K562 (cell line): ENCODE data around the gene MRPL27. TPM values are rescaled to one million over a fixed set of nuclear protein-coding genes. Genes with fewer than 3 reads are reported as not detected.
A peak's percentile ranks its signal among the peaks of the same experiment; 100 is the strongest.

ENCODE experiments used
- ATAC-seq: fragments of 200-7000 bp; cut with Tn5 transposase; 3 replicates; pipeline ENCODE4 v1.9.1; 2020; ENCODE audit warnings: moderate library complexity
- BruUV-seq: library from RNA; stranded (reverse); fragments of 400-500 nt; replicated peaks from 2 replicates; lab custom pipeline; 2021; lab: Mats Ljungman, UMichigan
- CTCF ChIA-PET: fragments of 300-600 bp; formaldehyde crosslinking; extraction: SDS; loops from one replicate; lab custom pipeline; 2021; ENCODE audit warnings: low intra/inter-chr PET ratio; lab: Yijun Ruan, JAX
- POLR2A ChIA-PET: fragments of 300-600, 350-650 bp; sonication (Branson Sonifier 250); formaldehyde crosslinking; extraction: SDS; loops from one replicate; lab custom pipeline; 2021; ENCODE audit warnings: antibody characterized with exemption, inconsistent platforms; lab: Yijun Ruan, JAX
- DNase-seq, 4 experiments: peaks; one replicate each; pipeline versions ENCODE4 v3.0.0 to v3.0.0-alpha.2; 2011 to 2018; ENCODE audit warnings: low spot score in 3 of 4, mixed read lengths in 3 of 4; ENCODE audit errors: extremely low read depth in 1 of 4
- FAIRE-seq: peaks from 2 replicates; lab custom pipeline; 2011; peaks lifted over from hg19 to GRCh38; lab: Jason Lieb, UNC
- H2AFZ ChIP-seq: 2 replicates; pipeline ENCODE4 v1.6.0; 2011; ENCODE audit warnings: low read depth, low read length, control low read depth, inconsistent platforms
- H3K27ac ChIP-seq: fragments of 200-600 bp; 3 replicates; pipeline ENCODE4 v1.8.0; 2011; ENCODE audit warnings: low read depth, mild to moderate bottlenecking, control low read depth, inconsistent platforms, low read length, moderate library complexity, mixed read lengths; ENCODE audit errors: extremely low read depth
- H3K27me3 ChIP-seq, 2 experiments: fragments of 300-600 bp in 1 of 2; 2 replicates in 1 of 2; 3 replicates in 1 of 2; pipeline versions ENCODE4 v1.6.0 to v1.8.0; 2011; ENCODE audit warnings: inconsistent platforms in 2 of 2, low read length in 2 of 2, mild to moderate bottlenecking in 1 of 2, mixed read lengths in 1 of 2, moderate library complexity in 1 of 2; ENCODE audit not compliant: control insufficient read depth in 2 of 2, insufficient read depth in 2 of 2
- H3K36me3 ChIP-seq: fragments of 300-600 bp; 3 replicates; pipeline ENCODE4 v1.8.0; 2011; ENCODE audit warnings: mild to moderate bottlenecking, low read length, inconsistent platforms; ENCODE audit not compliant: control insufficient read depth, insufficient read depth
- H3K4me1 ChIP-seq, 2 experiments: fragments of 200-600 bp in 1 of 2; replicated peaks in 1 of 2; 2 replicates in 1 of 2; 3 replicates in 1 of 2; pipeline versions ENCODE4 v1.5.1 to v1.8.0; 2011; ENCODE audit warnings: inconsistent platforms in 2 of 2, low read length in 2 of 2, mild to moderate bottlenecking in 1 of 2, mixed read lengths in 1 of 2, moderate library complexity in 1 of 2; ENCODE audit not compliant: control insufficient read depth in 2 of 2, insufficient read depth in 2 of 2
- H3K4me2 ChIP-seq: 2 replicates; pipeline ENCODE4 v1.6.1; 2011; ENCODE audit warnings: low read length, control low read depth, inconsistent platforms, mixed read lengths; ENCODE audit not compliant: insufficient read depth
- H3K4me3 ChIP-seq: fragments of 200-600 bp; sonication (generic), shearing (Covaris generic); 2 replicates; pipeline ENCODE4 v1.5.1; 2016; ENCODE audit warnings: control low read depth, inconsistent platforms
- H3K79me2 ChIP-seq: fragments of 200-600 bp; 3 replicates; pipeline ENCODE4 v1.8.0; 2011; ENCODE audit warnings: low read length, inconsistent platforms; ENCODE audit not compliant: control insufficient read depth, insufficient read depth
- H3K9ac ChIP-seq, 2 experiments: 2 replicates each; pipeline versions ENCODE4 v1.6.0 to v1.6.1; 2011; ENCODE audit warnings: low read depth in 2 of 2, low read length in 2 of 2, control low read depth in 1 of 2, inconsistent platforms in 1 of 2, mild to moderate bottlenecking in 1 of 2, mixed read lengths in 1 of 2; ENCODE audit not compliant: insufficient read depth in 1 of 2
- H3K9me1 ChIP-seq: one replicate; pipeline ENCODE4 v1.6.0; 2011; ENCODE audit warnings: inconsistent platforms, mild to moderate bottlenecking, low read length, moderate library complexity; ENCODE audit not compliant: control insufficient read depth, insufficient read depth
- H3K9me3 ChIP-seq: replicated peaks from 2 replicates; pipeline ENCODE4 v1.5.1; 2011; ENCODE audit warnings: low read depth, low read length, inconsistent platforms; ENCODE audit not compliant: control insufficient read depth, insufficient read depth
- H4K20me1 ChIP-seq: replicated peaks from 2 replicates; pipeline ENCODE4 v1.6.1; 2011; ENCODE audit warnings: low read length, inconsistent platforms, mixed read lengths; ENCODE audit not compliant: control insufficient read depth, insufficient read depth
- BRF1 ChIP-seq: IDR thresholded peaks from 3 replicates; pipeline ENCODE4 v1.6.1; 2011; ENCODE audit warnings: borderline replicate concordance, mild to moderate bottlenecking; ENCODE audit not compliant: insufficient read length; ENCODE audit errors: extremely low read depth
- DACH1 ChIP-seq: fragments of 450-650 bp; IDR thresholded peaks from 2 replicates; pipeline ENCODE4 v1.6.1; 2018; ENCODE audit not compliant: partially characterized antibody
- DEAF1 ChIP-seq: fragments of 450-650 bp; formaldehyde crosslinking; IDR thresholded peaks from 2 replicates; pipeline ENCODE4 v1.4.0; 2020; ENCODE audit warnings: mild to moderate bottlenecking, moderate library complexity
- FOS ChIP-seq: IDR thresholded peaks from 3 replicates; pipeline ENCODE4 v1.6.1; 2011; ENCODE audit not compliant: insufficient read length; ENCODE audit errors: extremely low read depth
- MCM3 ChIP-seq: fragments of 450-650 bp; IDR thresholded peaks from 2 replicates; pipeline ENCODE4 v1.6.1; 2016
- PHF20 ChIP-seq: fragments of 450-650 bp; IDR thresholded peaks from 2 replicates; pipeline ENCODE4 v1.6.1; 2018; ENCODE audit not compliant: partially characterized antibody
- RBM25 ChIP-seq: fragments of 200-400 bp; formaldehyde crosslinking; IDR thresholded peaks from 2 replicates; pipeline ENCODE4 v1.6.1; 2018; ENCODE audit warnings: low read length, low read depth, moderate library complexity; ENCODE audit not compliant: severe bottlenecking
- RFX7 ChIP-seq: fragments of 250-450 bp; sonication (Bioruptor Pico); IDR thresholded peaks from 2 replicates; pipeline ENCODE4 v1.5.1; 2021; ENCODE audit warnings: mild to moderate bottlenecking
- ZBTB7A ChIP-seq: IDR thresholded peaks from 2 replicates; pipeline ENCODE4 v1.6.1; 2011; ENCODE audit warnings: low read depth, mild to moderate bottlenecking, low read length, moderate library complexity, borderline replicate concordance; ENCODE audit not compliant: control insufficient read depth
- ZNF12 ChIP-seq: sonication (generic); formaldehyde crosslinking; IDR thresholded peaks from 2 replicates; pipeline ENCODE4 v1.4.0; 2020; ENCODE audit warnings: mild to moderate bottlenecking, missing genetic modification reagents
- ZNF253 ChIP-seq: fragments of 250-450 bp; sonication (Bioruptor Pico); conservative IDR thresholded peaks from 2 replicates; pipeline ENCODE4 v1.6.1; 2021; ENCODE audit warnings: mild to moderate bottlenecking
- WGBS: fragments of 100-300 bp; shearing (Covaris generic); methylation state at CpG from one replicate; pipeline ENCODE4 v1.1.6; 2016; ENCODE audit warnings: low coverage, mixed read lengths; ENCODE audit not compliant: insufficient coverage; ENCODE audit errors: missing lambda C conversion rate; 5-methylcytosine and 5-hydroxymethylcytosine counted together
- in situ Hi-C: fragments of 300-500 bp; cut with MboI; formaldehyde crosslinking; loops from 4 replicates; pipeline ENCODE4 v1.15.0; 2018; ENCODE audit warnings: inconsistent platforms, mixed read lengths
- intact Hi-C: fragments of 100-400 bp; cut with micrococcal nuclease; formaldehyde crosslinking; loops from 2 replicates; pipeline ENCODE4 v1.14.2; 2022
- polyA plus RNA-seq, 8 experiments: library from polyadenylated mRNA; depleted of rRNA in 4 of 8; stranded (reverse) in 5 of 8; unstranded in 3 of 8; fragments of >200 nt; fragmentation: Nextera tagmentation in 2 of 8; fragmentation: Illumina TruSeq in 1 of 8; extraction: Ambion mirVana in 2 of 8; extraction: Trizol in 1 of 8; gene quantifications; 2 replicates each; pipeline versions ENCODE4 v1.2.1 to v1.2.3, GENCODE V29; 2011 to 2014; ENCODE audit warnings: inconsistent platforms in 1 of 8, missing spikeins in 1 of 8
- total RNA-seq, 7 experiments: library from RNA; depleted of rRNA in 6 of 7; stranded (reverse); fragments of >200 nt in 6 of 7; fragmentation: Illumina TruSeq in 2 of 7; extraction: Trizol in 2 of 7; gene quantifications; 2 replicates each; pipeline versions ENCODE4 v1.2.1 to v1.2.3, GENCODE V29; 2011 to 2021; ENCODE audit warnings: low replicate concordance in 1 of 7

MRPL27 gene
- total and polyA plus RNA-seq, 9 of the 15 experiments (the other 6 are each of a cell fraction or from before 2014, with no cell fraction given), result 96.3 to 401 (median 142) TPM

GRCh38 chr17:50371526-50371925 is 1.5 kb downstream of the MRPL27 start:
- Histone ChIP-seq H3K79me2 (peaks cover 40% of the 10 kb centered on the region), H3K4me2 (peak overlapping the region; percentile 99), H3K9me3 (no peaks in the 10 kb centered on the region; the same call in 1 of the 2 replicates), H3K36me3 (peaks cover 72% of the 10 kb centered on the region), H4K20me1 (0 out of 2 replicates have a peak, but pooled peaks cover 2% of the 10 kb centered on the region), H3K9ac (peak overlapping the region in 1 of 2 experiments; percentile 98; a peak in 1 of 4 replicates), H3K4me3 (peak overlapping the region; percentile 77; the same call in 1 of the 2 replicates), H3K4me1 (peaks cover 5 to 8% of the 10 kb centered on the region in 2 experiments; a peak in 4 of 5 replicates), H3K9me1 (no peaks in the 10 kb centered on the region), H3K27me3 (no peaks in the 10 kb centered on the region), H2AFZ (no peak overlapping the region), H3K27ac (no peak overlapping the region; the same call in 1 of the 3 replicates)
- intact Hi-C loops, result no loop called here
- WGBS, result 100% methylated on average over 2 of the region's 2 CpGs
- in situ Hi-C loops, result no loop called here
- ATAC-seq (no peak), DNase-seq (no peak), FAIRE-seq (no peak)
- BruUV-seq, result no TSS peak
- TF ChIP-seq ZBTB7A (no peak), RBM25 (no peak), ZNF253 (CRISPR knock-in tag) (no peak), DEAF1 (CRISPR knock-in tag) (no peak), PHF20 (no peak), FOS (no peak), RFX7 (CRISPR knock-in tag) (no peak), BRF1 (no peak), DACH1 (no peak), MCM3 (no peak), ZNF12 (CRISPR knock-in tag) (no peak)
- CTCF ChIA-PET, result no interaction called here
- POLR2A ChIA-PET, result interaction anchor here (0.6 to 2.5 kb wide), 6 partner anchors 9 to 18 kb away, joined by 3 to 22 read pairs (median 4); no protein-coding TSS in a partner anchor
